Gastroesophageal sphincter (tissue), 4 donors: ENCODE measurements around the gene PMPCB. TPM values are rescaled to one million over a fixed set of nuclear protein-coding genes. Genes with fewer than 3 reads are reported as not detected.

Experiments
- ATAC-seq: fragments of 150-250 bp; one replicate; pipeline ENCODE4 v1.9.1; 2016; ENCODE audit warnings: mild to moderate bottlenecking, moderate library complexity
- H3K27ac ChIP-seq, 4 donors: fragments of 200-600 bp; sonication (generic) in 3 of 4; 1 replicate in 3 of 4; 2 replicates in 1 of 4; pipeline ENCODE4 v1.5.1; 2016 to 2019
- H3K27me3 ChIP-seq: fragments of 200-600 bp; sonication (generic); one replicate; pipeline ENCODE4 v1.5.1; 2019
- H3K36me3 ChIP-seq, 2 donors: fragments of 200-600 bp; sonication (generic); one replicate each; pipeline ENCODE4 v1.5.1; 2019; ENCODE audit warnings: control low read depth in 1 of 2
- H3K4me1 ChIP-seq, 3 donors: fragments of 200-600 bp; sonication (generic); 1 replicate in 2 of 3; 2 replicates in 1 of 3; pipeline ENCODE4 v1.5.1; 2016 to 2019; ENCODE audit warnings: control low read depth in 2 of 3
- H3K4me3 ChIP-seq, 2 donors: fragments of 200-600 bp; sonication (generic); one replicate each; pipeline ENCODE4 v1.5.1; 2019; ENCODE audit warnings: mild to moderate bottlenecking in 1 of 2, moderate library complexity in 1 of 2
- H3K9me3 ChIP-seq, 3 donors: fragments of 200-600 bp; sonication (generic); one replicate each; pipeline ENCODE4 v1.5.1; 2017 to 2019; ENCODE audit warnings: control low read depth in 2 of 3
- CTCF ChIP-seq, 4 experiments: fragments of 200-600 bp in 2 of 4; fragments of 450-650 bp in 2 of 4; sonication (generic) in 1 of 4; IDR thresholded peaks; one replicate each; pipeline ENCODE4 v1.5.1; 2017 to 2019; ENCODE audit warnings: antibody characterized with exemption in 4 of 4, mild to moderate bottlenecking in 2 of 4, moderate library complexity in 2 of 4
- EP300 ChIP-seq: sonication (generic); formaldehyde crosslinking; IDR thresholded peaks from one replicate; pipeline ENCODE4 v1.6.1; 2017; ENCODE audit warnings: antibody characterized with exemption, mild to moderate bottlenecking
- POLR2A ChIP-seq, 2 donors: fragments of 450-650 bp; IDR thresholded peaks; one replicate each; pipeline ENCODE4 v1.6.1; 2017; ENCODE audit warnings: antibody characterized with exemption in 2 of 2, mild to moderate bottlenecking in 2 of 2, moderate library complexity in 1 of 2
- POLR2AphosphoS5 ChIP-seq: sonication (generic); formaldehyde crosslinking; IDR thresholded peaks from one replicate; pipeline ENCODE4 v1.6.1; 2017; ENCODE audit warnings: antibody characterized with exemption
- WGBS, 2 donors: methylation state at CpG; one replicate each; pipeline ENCODE4 v1.1.5; 2018; ENCODE audit warnings: low coverage in 1 of 2; 5-methylcytosine and 5-hydroxymethylcytosine counted together
- total RNA-seq, 4 donors: library from RNA; depleted of rRNA; stranded (reverse); fragments of >200 nt; gene quantifications; one replicate each; pipeline ENCODE4 v1.1.0, GENCODE V29; 2016

PMPCB gene
- total RNA-seq, 4 donors from 2014 or later = 37.3 to 70.9 (median 57.4) TPM

- Histone ChIP-seq H3K27ac (no peak overlapping the region), H3K4me1 (peaks cover 7 to 36% (median 11%) of the 10 kb centered on the region in 3 donors), H3K9me3 (no peaks in the 10 kb centered on the region), H3K4me3 (no peak overlapping the region), H3K36me3 (peaks cover 10 to 60% of the 10 kb centered on the region in 2 donors), H3K27me3 (no peaks in the 10 kb centered on the region)
- WGBS, 2 donors = 70 to 88% methylated on average over 3 to 6 of the region's 6 CpGs
- ATAC-seq = no peak
- no peak for TF ChIP-seq CTCF (IDR thresholded peaks at IDR 0.05)
- no peak for TF ChIP-seq EP300
- no peak for TF ChIP-seq POLR2A (IDR thresholded peaks at IDR 0.05)
Measured at GRCh38 chr7:103299660-103300059, 2.4 kb downstream of the PMPCB start.

GRCh38 chr7:103301441-103301840 is 4.2 kb downstream of the PMPCB start:
- Histone ChIP-seq H3K4me3 (no peak overlapping the region), H3K27ac (no peak overlapping the region), H3K27me3 (no peaks in the 10 kb centered on the region), H3K36me3 (peaks cover 10 to 78% of the 10 kb centered on the region in 2 donors), H3K9me3 (no peaks in the 10 kb centered on the region), H3K4me1 (peaks cover 7 to 34% (median 11%) of the 10 kb centered on the region in 3 donors)
- TF ChIP-seq CTCF (IDR thresholded peaks at IDR 0.05) (no peak), EP300 (no peak), POLR2AphosphoS5 (no peak), POLR2A (IDR thresholded peaks at IDR 0.05) (no peak)
- 56 to 65% methylated on average over 2 of the region's 2 CpGs for WGBS, 2 donors
- ATAC-seq = no peak

GRCh38 chr7:103307503-103308231 is 10.4 kb downstream of the PMPCB start:
- no peak for ATAC-seq
- H3K36me3 ChIP-seq = peaks cover 8 to 100% of the 10 kb centered on the region in 2 donors
- 62 to 63% methylated on average over 3 of the region's 3 CpGs for WGBS, 2 donors

GRCh38 chr7:103314852-103315251 is 17.6 kb downstream of the PMPCB start:
- ATAC-seq = no peak
- Histone ChIP-seq H3K36me3 (peaks cover 8 to 100% of the 10 kb centered on the region in 2 donors), H3K4me3 (no peak overlapping the region), H3K4me1 (no peaks in the 10 kb centered on the region), H3K9me3 (no peaks in the 10 kb centered on the region), H3K27me3 (no peaks in the 10 kb centered on the region), H3K27ac (no peak overlapping the region)
- TF ChIP-seq CTCF (IDR thresholded peaks at IDR 0.05) (no peak), POLR2A (IDR thresholded peaks at IDR 0.05) (no peak), POLR2AphosphoS5 (no peak), EP300 (no peak)
- 67 to 69% methylated on average over 2 of the region's 2 CpGs for WGBS, 2 donors

More at GRCh38 chr7:103307503-103308231, 10.4 kb downstream of the PMPCB start:
- Histone ChIP-seq H3K9me3 (no peaks in the 10 kb centered on the region), H3K4me1 (peaks cover 0 to 6% (median 0%) of the 10 kb centered on the region in 3 donors), H3K27me3 (no peaks in the 10 kb centered on the region), H3K4me3 (no peak overlapping the region), H3K27ac (no peak overlapping the region)
- TF ChIP-seq CTCF (IDR thresholded peaks at IDR 0.05) (no peak), EP300 (no peak), POLR2AphosphoS5 (no peak), POLR2A (IDR thresholded peaks at IDR 0.05) (no peak)

- Histone ChIP-seq H3K27ac (no peak overlapping the region), H3K27me3 (no peaks in the 10 kb centered on the region), H3K9me3 (no peaks in the 10 kb centered on the region), H3K4me1 (no peaks in the 10 kb centered on the region), H3K4me3 (no peak overlapping the region), H3K36me3 (peaks cover 8 to 100% of the 10 kb centered on the region in 2 donors)
- no peak for ATAC-seq
- 84 to 90% methylated on average over 2 of the region's 2 CpGs for WGBS, 2 donors
- TF ChIP-seq CTCF (IDR thresholded peaks at IDR 0.05) (no peak), POLR2A (IDR thresholded peaks at IDR 0.05) (no peak), POLR2AphosphoS5 (no peak), EP300 (no peak)
Measured at GRCh38 chr7:103316380-103316941, 19.2 kb downstream of the PMPCB start.
